CD4-positive, alpha-beta T cell treated with Interleukin-17A for 1 hour (primary cell): ENCODE results near the gene CD226.
A peak's percentile ranks its signal among the peaks of the same experiment; 100 is the strongest.
"Not testable (repeated sequence)": the region's sequence is repeated elsewhere in the genome, so short reads cannot be mapped to it uniquely, and the experiment has no call there.

Experiments
- DNase-seq: peaks from one replicate; pipeline ENCODE4 v3.0.0-alpha.2; 2020

Gene CD226

GRCh38 chr18:69899154-69899923 is 48.3 kb downstream of the CD226 start:
- not testable (repeated sequence) for DNase-seq

GRCh38 chr18:69898241-69898861 is 49.3 kb downstream of the CD226 start:
- DNase-seq, result peak; percentile 39

- peak; percentile 63 for DNase-seq
Observed at GRCh38 chr18:69897397-69898108, 50.1 kb downstream of the CD226 start.

DNA sequence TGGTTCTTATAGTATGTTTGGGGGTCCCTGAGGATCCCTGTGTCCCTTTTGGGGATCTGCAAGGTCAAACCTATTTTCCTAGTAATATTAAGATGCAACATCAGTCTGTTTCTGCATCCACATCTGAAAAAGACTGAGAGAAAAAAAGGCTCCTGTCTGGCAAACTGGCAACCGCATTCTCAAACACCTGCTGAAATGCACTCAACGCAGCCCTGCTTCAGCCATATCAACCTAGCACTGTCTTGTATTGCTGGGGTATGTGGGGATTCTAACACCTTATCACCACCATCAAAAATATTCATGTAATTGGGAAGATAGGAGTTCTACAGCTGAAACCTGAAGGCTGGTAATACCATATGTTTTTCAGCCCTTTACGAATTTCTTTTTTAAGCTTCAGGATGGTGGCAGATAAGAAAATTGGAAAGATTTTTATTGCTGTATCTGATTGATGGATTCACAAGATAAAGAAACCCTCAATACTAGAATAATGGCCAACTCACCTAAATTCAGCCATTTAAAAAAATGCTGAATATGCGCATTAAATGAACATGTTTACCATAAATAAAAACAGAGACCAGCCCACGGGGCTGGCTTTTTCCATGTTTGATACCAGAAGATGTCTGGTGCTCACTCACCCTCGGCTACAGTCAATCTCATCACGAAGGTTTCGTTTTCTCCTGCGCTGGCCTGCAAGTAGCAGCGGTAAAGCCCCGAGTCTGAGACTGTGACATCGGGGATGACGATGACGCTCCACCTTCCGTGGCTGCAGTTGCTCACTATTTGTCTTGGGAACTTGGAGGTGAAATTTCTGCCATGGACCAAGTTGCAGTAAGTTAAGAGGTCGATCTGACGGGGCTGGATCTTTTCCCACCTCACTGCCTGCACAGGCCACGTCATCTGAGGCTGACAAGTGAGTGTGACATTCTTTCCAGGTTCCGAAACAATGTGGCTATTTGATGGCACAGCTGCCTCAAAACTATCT is 52.3 kb downstream of the CD226 start:
- DNase-seq, result peak; percentile 68

DNA sequence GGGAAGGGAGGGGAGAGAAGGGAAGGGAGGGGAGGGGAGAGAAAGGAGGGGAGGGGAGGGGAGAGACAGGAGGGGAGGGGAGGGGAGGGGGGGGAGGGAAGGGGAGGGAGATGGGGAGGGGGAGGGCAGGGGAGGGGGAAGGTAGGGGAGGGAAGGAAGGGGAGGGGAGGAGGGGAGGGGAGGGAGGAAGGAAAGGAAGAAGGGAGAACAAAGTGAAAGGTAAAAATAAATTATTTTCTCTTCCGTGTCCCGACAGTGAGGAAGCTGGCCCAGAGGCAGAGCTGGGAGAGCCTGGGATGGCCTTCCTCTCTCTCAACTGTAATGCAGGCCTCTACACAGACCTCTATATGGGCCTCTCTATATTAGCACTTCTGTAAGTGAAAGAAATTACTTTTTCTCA is 53.2 kb downstream of the CD226 start:
- DNase-seq, result no peak

DNA sequence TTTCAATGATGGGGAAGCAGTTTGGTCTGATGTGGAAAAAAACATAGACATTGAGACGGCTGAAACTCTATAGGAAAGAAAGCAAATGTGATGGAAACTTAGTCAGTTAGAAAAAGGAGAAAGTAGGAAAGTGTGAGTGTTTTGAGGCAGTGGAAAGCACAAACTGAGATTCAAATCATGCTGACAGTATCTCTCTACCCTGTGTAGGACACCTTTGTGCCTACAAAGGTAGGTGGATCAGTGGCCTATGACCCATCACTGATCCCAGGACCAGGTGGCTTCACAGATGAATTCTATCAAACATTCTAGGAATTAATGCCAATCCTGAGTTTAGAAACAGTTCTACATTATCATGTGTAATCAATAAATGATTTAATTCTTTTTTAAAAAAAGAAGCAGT is 57.1 kb downstream of the CD226 start:
- no peak for DNase-seq

GRCh38 chr18:69889009-69889408 is 58.7 kb downstream of the CD226 start:
- no peak for DNase-seq

- no peak for DNase-seq
Observed at GRCh38 chr18:69887256-69887655, 60.4 kb downstream of the CD226 start.

- DNase-seq, result peak; percentile 42
Observed at GRCh38 chr18:69885841-69886531, 61.7 kb downstream of the CD226 start.

DNA sequence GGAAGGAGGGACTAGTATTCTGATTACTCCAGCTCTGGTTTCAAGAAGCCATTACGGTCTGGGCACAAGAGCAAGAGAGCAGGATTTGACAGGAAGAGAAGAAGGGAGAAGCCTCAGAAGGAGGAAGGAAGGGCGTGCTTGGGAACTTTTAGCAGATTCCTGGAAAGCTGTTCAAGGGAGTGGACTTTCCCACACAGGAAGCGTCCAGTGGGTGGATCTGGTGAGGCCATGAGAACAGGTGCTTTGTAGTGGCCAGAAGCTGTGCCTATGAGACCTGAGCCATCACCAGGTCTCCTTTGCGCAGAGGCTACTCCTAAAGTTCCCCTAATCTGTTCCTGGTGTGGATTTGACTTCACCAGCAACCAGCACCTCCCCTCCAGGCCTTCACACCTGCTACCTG is 62.3 kb downstream of the CD226 start:
- DNase-seq, result no peak

GRCh38 chr18:69883781-69884180 is 63.9 kb downstream of the CD226 start:
- DNase-seq, result no peak

DNA sequence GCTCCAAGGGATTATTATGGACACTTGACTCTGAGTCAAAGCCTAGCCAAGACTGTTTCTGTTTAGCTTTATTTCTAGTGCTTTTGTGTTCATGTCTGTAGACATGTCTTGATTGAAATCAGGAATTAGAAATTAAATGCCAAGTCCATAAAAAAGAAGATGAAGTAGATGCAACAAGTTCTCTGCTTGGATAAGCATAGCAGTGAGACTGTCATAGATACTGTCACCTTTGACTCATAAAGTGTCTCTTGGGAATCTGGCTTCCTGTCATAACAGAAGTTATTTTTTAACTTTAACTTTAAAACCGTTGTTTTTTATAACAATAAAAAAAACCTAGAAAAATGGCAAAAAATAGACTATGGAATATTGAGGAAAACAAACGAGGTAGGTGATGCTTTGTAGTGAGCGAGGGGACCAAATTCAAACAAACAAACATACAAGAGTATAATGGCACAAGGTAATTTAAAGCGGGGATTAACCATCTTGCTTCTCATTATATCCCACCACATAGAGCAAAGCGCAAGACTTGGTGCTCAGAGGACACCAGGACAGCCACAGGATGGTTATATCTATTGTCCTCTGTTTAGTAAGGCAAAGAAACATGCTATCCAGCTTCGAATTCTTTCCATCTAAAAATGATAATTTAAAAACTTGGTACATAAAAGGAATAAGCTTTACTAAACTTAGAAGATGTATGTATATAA is 64.6 kb downstream of the CD226 start:
- no peak for DNase-seq

DNA sequence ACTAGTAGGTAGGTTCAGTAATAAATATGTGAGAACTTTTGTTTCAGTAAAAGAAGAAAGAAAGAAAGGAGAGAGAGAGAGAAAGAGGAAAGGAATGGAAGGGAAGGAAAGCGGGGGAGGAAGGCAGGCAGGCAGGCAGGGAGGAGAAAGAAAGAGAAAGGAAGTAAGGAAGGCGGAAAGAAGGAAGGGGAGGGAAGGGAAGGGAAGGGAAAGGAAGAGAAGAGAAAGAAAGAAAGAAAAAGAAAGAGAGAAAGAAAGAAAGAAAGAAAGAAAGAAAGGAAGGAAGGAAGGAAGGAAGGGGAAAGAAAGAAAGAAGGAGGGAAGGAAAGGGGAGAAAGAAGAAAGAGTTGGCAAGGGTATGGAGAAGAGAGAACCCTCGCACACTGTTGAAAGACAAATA is 67.6 kb downstream of the CD226 start:
- no peak for DNase-seq

GRCh38 chr18:69879051-69879450 is 68.6 kb downstream of the CD226 start:
- DNase-seq, result not testable (repeated sequence)

GRCh38 chr18:69878213-69878933 is 69.3 kb downstream of the CD226 start:
- no peak for DNase-seq

GRCh38 chr18:69876490-69876889 is 71.2 kb downstream of the CD226 start:
- no peak for DNase-seq

- no peak for DNase-seq
Observed at GRCh38 chr18:69874058-69874457, 73.6 kb downstream of the CD226 start.

- no peak for DNase-seq
Observed at GRCh38 chr18:69872661-69873060, 75.0 kb downstream of the CD226 start.

- DNase-seq, result no peak
Observed at GRCh38 chr18:69871363-69871762, 76.3 kb downstream of the CD226 start.

- DNase-seq, result no peak
Observed at GRCh38 chr18:69870736-69871135, 76.9 kb downstream of the CD226 start.

DNA sequence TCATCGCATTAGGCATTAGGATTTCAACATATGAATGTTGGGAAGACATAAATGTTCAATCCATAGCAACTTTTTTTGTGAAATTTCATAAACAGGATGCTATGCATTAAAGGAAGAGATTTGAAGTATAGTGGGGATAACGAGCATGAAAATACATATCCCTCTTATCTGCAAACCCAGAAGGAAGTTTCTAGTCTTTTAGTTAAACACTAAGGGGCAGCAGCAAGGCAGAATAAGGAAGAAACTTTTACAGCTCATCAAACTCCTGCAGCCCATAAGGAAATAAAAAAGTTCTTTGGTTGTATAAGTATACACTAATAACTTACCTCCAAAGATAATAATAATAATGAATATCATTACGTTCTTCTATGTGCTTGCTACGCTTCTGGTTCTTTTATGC is 81.5 kb downstream of the CD226 start:
- no peak for DNase-seq
